ENCODE data around the gene SUMO3. TPM values are rescaled to one million over a fixed set of nuclear protein-coding genes. Genes with fewer than 3 reads are reported as not detected.
A peak's percentile ranks its signal among the peaks of the same experiment; 100 is the strongest.

The SUMO3 gene
- total RNA-seq, 1 experiment from 2014 or later = 70.3 TPM

DNA sequence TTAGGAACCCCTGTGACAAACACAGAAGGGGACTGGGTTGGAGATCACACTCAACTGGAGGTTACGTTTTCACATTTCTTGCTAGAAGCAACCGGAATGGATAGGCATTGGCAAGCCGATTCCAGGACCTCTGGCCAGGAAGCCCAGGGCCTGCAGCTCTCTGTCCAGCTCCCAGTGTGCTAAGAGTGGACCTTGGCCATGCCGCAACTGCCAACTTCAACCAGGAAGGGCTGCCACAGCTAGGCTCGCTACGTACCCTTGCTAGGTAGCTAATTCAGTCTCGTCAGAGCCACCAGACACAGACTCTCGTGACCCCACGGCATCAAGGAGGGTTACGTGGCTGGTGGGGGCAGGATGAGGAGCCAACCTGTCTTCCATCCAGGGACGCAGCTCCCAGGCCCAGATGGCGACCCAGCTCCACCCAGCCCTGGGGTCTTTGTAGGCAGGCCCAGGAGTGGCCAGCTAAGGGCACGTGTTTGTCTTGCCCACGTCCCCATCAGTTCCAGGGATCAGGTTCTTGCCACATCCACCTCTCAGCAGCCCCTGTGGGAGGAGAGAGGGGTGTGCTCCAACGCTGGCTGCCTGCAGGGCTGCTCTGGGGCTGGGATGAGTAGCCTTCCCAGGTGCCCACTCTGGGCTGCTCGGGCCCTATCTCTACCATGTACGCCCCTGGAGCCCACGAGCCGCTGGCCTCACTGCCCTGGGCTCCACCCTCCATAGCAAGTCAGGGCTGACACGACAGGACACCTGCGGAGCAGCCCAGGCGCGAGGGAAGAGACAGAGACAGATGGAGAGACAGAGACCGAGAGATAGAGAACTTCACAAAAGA, 55.4 kb downstream of the SUMO3 start:
- no peak overlapping the region for H3K4me3 ChIP-seq (ENCODE audit: low read length)
- H3K9ac ChIP-seq (ENCODE audit: low read length) = no peak overlapping the region
- no peak overlapping the region for H2AFZ ChIP-seq (ENCODE audit: low read length)
- no peaks in the 10 kb centered on the region for H3K79me2 ChIP-seq (ENCODE audit: low read length)
- no peak for DNase-seq
- peaks cover 11% of the 10 kb centered on the region; the same call in 1 of the 2 replicates for H4K20me1 ChIP-seq (ENCODE audit: insufficient read depth, low read depth, low read length)
- H3K27me3 ChIP-seq (ENCODE audit: low read length) = no peaks in the 10 kb centered on the region
- H3K4me1 ChIP-seq (ENCODE audit: low read length) = peaks cover 4% of the 10 kb centered on the region
- no peaks in the 10 kb centered on the region for H3K9me2 ChIP-seq (replicated peaks; ENCODE audit: insufficient read depth, low read length)
- no peak overlapping the region for H3K27ac ChIP-seq (ENCODE audit: low read length)
- H3K4me2 ChIP-seq (ENCODE audit: low read depth, low read length, poor library complexity, severe bottlenecking) = no peak overlapping the region
- no peaks in the 10 kb centered on the region for H3K9me3 ChIP-seq (ENCODE audit: low read length)
- no peaks in the 10 kb centered on the region for H3K36me3 ChIP-seq (ENCODE audit: insufficient read depth, low read length)

DNA sequence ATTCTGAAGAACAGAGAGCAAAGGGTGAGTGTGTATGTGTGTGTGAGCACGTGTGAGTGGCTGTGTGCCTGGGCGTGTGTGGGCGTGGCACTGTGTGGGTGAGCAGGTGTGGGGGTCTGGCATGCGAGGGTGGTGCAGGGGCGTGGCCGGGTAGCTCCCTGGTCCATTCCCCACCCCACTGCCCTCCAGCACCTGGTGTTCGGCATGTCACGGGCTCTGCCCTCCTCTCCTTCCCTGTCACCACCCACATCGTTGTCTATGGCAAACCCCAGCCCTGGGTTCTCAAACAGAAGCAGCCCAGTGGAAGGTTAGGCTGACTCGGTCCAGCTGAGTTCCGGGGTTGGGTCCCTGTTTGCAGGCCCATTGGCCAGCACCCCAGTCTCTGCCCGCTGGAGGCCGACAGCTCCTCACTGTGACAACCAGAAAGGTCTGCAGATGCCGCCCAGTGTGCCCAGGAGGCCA, 56.1 kb downstream of the SUMO3 start:
- Histone ChIP-seq H3K9ac (ENCODE audit: low read length) (no peak overlapping the region), H2AFZ (ENCODE audit: low read length) (no peak overlapping the region), H3K9me2 (replicated peaks; ENCODE audit: insufficient read depth, low read length) (no peaks in the 10 kb centered on the region), H4K20me1 (ENCODE audit: insufficient read depth, low read depth, low read length) (peaks cover 9% of the 10 kb centered on the region; the same call in 1 of the 2 replicates), H3K36me3 (ENCODE audit: insufficient read depth, low read length) (no peaks in the 10 kb centered on the region), H3K4me2 (ENCODE audit: low read depth, low read length, poor library complexity, severe bottlenecking) (no peak overlapping the region), H3K4me3 (ENCODE audit: low read length) (no peak overlapping the region), H3K9me3 (ENCODE audit: low read length) (no peaks in the 10 kb centered on the region), H3K27ac (ENCODE audit: low read length) (no peak overlapping the region), H3K27me3 (ENCODE audit: low read length) (no peaks in the 10 kb centered on the region), H3K79me2 (ENCODE audit: low read length) (no peaks in the 10 kb centered on the region), H3K4me1 (ENCODE audit: low read length) (peaks cover 4% of the 10 kb centered on the region)
- no peak for DNase-seq

DNA sequence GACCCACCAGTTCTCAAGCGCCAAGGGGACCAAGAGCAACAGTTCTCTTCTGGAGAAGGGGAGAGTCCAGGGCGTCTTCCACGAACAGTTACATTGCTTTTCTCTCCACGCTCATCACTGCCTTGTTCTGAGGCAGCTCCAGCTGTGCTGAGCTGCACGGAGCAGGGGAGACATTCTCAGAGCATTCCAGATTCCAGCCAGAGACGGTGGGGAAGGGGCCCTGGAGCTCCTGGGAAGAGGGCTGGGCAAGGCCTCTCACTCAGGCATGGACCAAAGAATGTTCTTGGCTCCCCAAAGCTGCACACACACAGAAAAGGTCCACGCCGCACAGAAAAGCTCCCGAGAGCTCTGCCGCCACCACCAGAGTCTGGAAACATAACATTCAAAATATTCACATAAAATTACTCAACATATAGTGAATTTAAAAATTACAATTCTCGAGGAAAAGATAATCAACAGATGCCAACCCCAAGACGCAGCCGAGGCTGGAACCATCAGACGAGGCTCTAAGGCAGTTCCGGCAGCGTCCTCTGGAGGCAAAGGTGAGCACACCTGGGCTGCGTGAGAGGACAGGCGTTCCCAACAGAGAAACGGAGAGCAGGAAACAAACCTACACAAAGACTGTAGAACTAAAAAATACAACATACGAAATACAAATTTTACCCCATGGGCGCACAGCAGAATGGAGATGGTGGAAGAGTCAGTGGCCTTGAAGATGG, 56.7 kb downstream of the SUMO3 start:
- no peaks in the 10 kb centered on the region for H3K36me3 ChIP-seq (ENCODE audit: insufficient read depth, low read length)
- H2AFZ ChIP-seq (ENCODE audit: low read length) = no peak overlapping the region
- no peaks in the 10 kb centered on the region for H3K79me2 ChIP-seq (ENCODE audit: low read length)
- peaks cover 9% of the 10 kb centered on the region; the same call in 1 of the 2 replicates for H4K20me1 ChIP-seq (ENCODE audit: insufficient read depth, low read depth, low read length)
- peaks cover 4% of the 10 kb centered on the region for H3K4me1 ChIP-seq (ENCODE audit: low read length)
- no peaks in the 10 kb centered on the region for H3K9me2 ChIP-seq (replicated peaks; ENCODE audit: insufficient read depth, low read length)
- H3K27me3 ChIP-seq (ENCODE audit: low read length) = no peaks in the 10 kb centered on the region
- no peak overlapping the region for H3K27ac ChIP-seq (ENCODE audit: low read length)
- no peak overlapping the region for H3K4me3 ChIP-seq (ENCODE audit: low read length)
- H3K4me2 ChIP-seq (ENCODE audit: low read depth, low read length, poor library complexity, severe bottlenecking) = no peak overlapping the region
- H3K9me3 ChIP-seq (ENCODE audit: low read length) = no peaks in the 10 kb centered on the region
- peak; percentile 57 for DNase-seq
- H3K9ac ChIP-seq (ENCODE audit: low read length) = no peak overlapping the region

DNA sequence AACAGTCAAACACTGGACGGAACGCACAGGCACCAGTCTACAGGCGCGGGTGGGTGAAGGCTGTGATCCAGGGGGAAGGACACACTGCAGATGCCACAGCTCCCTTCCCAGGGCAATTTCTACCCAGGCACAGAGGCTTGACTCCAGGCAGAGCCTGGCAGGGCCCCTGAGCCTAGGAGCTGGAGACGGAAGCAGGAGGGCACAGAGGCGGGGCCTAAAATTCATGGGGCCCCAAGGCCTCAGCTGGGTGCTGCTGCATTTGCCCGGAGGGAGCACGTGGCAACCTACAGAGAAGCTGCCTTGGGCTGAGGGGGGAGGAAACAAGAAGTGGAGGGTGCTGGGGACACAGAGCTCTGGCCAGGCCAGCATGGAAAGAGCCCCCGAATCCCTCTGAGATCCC, 57.5 kb downstream of the SUMO3 start:
- Histone ChIP-seq H3K27ac (ENCODE audit: low read length) (no peak overlapping the region), H3K9me3 (ENCODE audit: low read length) (no peaks in the 10 kb centered on the region), H3K4me2 (ENCODE audit: low read depth, low read length, poor library complexity, severe bottlenecking) (no peak overlapping the region), H3K9me2 (replicated peaks; ENCODE audit: insufficient read depth, low read length) (no peaks in the 10 kb centered on the region), H3K4me3 (ENCODE audit: low read length) (no peak overlapping the region), H3K79me2 (ENCODE audit: low read length) (no peaks in the 10 kb centered on the region), H3K27me3 (ENCODE audit: low read length) (no peaks in the 10 kb centered on the region), H3K36me3 (ENCODE audit: insufficient read depth, low read length) (no peaks in the 10 kb centered on the region), H3K4me1 (ENCODE audit: low read length) (no peaks in the 10 kb centered on the region), H3K9ac (ENCODE audit: low read length) (no peak overlapping the region), H2AFZ (ENCODE audit: low read length) (no peak overlapping the region), H4K20me1 (ENCODE audit: insufficient read depth, low read depth, low read length) (peaks cover 3% of the 10 kb centered on the region; the same call in 1 of the 2 replicates)
- no peak for DNase-seq

DNA sequence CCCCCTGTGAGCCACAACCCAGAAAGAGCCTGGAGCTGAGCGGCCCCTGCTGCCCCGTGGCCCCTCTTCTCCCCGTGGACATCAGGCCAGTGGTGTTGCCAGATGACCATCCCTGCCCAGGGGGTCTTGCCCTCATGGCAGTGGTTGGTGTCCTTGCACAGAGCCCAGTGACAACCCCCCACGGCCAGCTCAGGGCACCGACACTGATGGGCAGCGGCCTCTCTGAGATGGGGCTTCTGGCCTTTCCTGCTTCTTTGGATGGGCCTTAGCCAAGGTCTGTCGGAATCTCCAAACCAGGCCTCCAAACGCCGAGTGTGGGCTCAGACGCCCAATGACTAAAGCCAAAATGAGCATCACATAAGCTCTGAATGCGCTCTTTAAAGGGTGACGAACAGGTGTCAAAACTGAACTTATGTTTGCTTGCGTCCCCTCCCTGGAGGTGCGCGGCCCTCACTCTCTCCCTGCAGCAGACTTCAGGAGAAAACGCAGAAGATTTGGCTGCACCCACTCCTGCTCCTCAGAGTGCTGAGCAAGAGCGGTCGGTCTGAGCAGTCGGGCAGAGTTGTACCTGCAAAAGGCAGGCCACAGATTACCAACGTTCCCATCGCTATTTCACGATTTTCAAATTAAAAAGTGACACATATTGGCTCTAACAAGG, 58.1 kb downstream of the SUMO3 start:
- Histone ChIP-seq H3K9me3 (ENCODE audit: low read length) (no peaks in the 10 kb centered on the region), H3K9me2 (replicated peaks; ENCODE audit: insufficient read depth, low read length) (no peaks in the 10 kb centered on the region), H3K36me3 (ENCODE audit: insufficient read depth, low read length) (no peaks in the 10 kb centered on the region), H3K79me2 (ENCODE audit: low read length) (no peaks in the 10 kb centered on the region), H3K27me3 (ENCODE audit: low read length) (no peaks in the 10 kb centered on the region), H3K9ac (ENCODE audit: low read length) (no peak overlapping the region), H3K27ac (ENCODE audit: low read length) (no peak overlapping the region), H3K4me3 (ENCODE audit: low read length) (no peak overlapping the region), H4K20me1 (ENCODE audit: insufficient read depth, low read depth, low read length) (peaks cover 3% of the 10 kb centered on the region; the same call in 1 of the 2 replicates), H2AFZ (ENCODE audit: low read length) (no peak overlapping the region), H3K4me1 (ENCODE audit: low read length) (no peaks in the 10 kb centered on the region), H3K4me2 (ENCODE audit: low read depth, low read length, poor library complexity, severe bottlenecking) (no peak overlapping the region)
- DNase-seq = no peak

DNA sequence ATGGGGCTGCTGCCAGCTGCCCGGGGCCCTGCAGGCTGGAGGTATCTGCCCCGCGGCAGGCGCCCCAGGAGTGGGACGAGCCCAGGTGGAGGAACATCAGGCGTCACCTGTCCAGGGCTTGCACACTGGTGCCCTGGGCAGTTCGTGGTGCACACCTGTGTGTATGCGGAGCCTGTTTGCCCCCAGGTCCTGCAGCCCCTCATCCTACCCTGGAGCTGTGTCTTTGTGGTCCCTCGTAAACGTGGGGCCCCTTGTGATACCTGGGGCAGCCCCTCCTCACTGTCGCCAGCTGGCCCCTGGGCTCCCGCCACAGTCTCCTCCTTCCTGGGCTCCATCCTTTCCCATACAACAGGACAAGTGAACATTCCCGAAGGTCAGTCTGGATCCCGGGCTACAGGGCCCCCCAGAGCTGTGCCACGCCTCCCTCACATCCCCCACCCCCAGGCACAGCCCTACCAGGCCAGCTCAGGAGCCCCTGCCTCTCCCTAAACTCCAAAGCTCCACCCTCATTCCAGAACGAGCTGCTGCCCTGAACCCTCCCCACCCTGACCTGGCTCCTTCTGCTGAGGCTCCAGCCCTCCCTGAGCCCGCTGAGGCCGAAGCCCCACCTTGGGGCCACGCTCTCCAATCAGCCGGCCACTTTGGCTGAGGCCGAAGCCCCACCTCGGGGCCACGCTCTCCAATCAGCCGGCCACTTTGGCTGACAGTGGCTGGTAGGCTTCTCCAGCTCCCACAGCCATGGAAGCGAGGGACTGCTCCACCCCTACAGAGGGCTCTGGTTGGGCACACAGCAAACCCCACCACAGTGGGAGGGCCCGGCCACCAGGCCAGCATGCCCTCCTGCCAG, 58.9 kb downstream of the SUMO3 start:
- H3K9me3 ChIP-seq (ENCODE audit: low read length) = no peaks in the 10 kb centered on the region
- H3K4me3 ChIP-seq (ENCODE audit: low read length) = no peak overlapping the region
- H3K36me3 ChIP-seq (ENCODE audit: insufficient read depth, low read length) = no peaks in the 10 kb centered on the region
- H3K9ac ChIP-seq (ENCODE audit: low read length) = no peak overlapping the region
- no peaks in the 10 kb centered on the region for H3K9me2 ChIP-seq (replicated peaks; ENCODE audit: insufficient read depth, low read length)
- H3K27ac ChIP-seq (ENCODE audit: low read length) = no peak overlapping the region
- H3K4me1 ChIP-seq (ENCODE audit: low read length) = no peaks in the 10 kb centered on the region
- H2AFZ ChIP-seq (ENCODE audit: low read length) = no peak overlapping the region
- H3K79me2 ChIP-seq (ENCODE audit: low read length) = no peaks in the 10 kb centered on the region
- H3K27me3 ChIP-seq (ENCODE audit: low read length) = no peaks in the 10 kb centered on the region
- no peak overlapping the region for H3K4me2 ChIP-seq (ENCODE audit: low read depth, low read length, poor library complexity, severe bottlenecking)
- H4K20me1 ChIP-seq (ENCODE audit: insufficient read depth, low read depth, low read length) = peaks cover 3% of the 10 kb centered on the region; the same call in 1 of the 2 replicates
- DNase-seq = no peak

DNA sequence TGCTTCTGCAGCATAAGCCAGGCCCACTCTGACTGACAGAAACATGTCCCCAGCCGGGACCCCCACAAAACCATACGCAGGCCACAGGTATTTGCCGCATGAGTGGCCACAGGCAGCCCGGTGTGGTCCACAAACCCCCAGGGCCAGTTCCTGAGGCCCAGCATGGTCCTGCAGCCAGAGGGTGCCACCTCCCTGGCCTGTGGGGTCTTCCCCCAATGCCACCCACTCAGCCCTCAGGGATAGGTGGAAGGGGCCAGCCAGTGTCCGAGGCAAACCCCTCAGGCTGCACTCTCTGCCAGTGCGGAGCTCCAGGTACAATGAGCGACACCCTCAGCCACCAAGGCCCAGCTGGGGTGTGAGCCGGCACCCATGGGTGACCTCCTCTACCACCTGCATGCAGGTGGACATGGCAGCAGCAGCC, 59.7 kb downstream of the SUMO3 start:
- Histone ChIP-seq H3K9ac (ENCODE audit: low read length) (no peak overlapping the region), H3K4me2 (ENCODE audit: low read depth, low read length, poor library complexity, severe bottlenecking) (no peak overlapping the region), H3K4me3 (ENCODE audit: low read length) (no peak overlapping the region), H4K20me1 (ENCODE audit: insufficient read depth, low read depth, low read length) (peaks cover 3% of the 10 kb centered on the region; the same call in 1 of the 2 replicates), H3K27me3 (ENCODE audit: low read length) (no peaks in the 10 kb centered on the region), H3K9me2 (replicated peaks; ENCODE audit: insufficient read depth, low read length) (no peaks in the 10 kb centered on the region), H3K79me2 (ENCODE audit: low read length) (no peaks in the 10 kb centered on the region), H2AFZ (ENCODE audit: low read length) (no peak overlapping the region), H3K27ac (ENCODE audit: low read length) (no peak overlapping the region), H3K4me1 (ENCODE audit: low read length) (no peaks in the 10 kb centered on the region), H3K36me3 (ENCODE audit: insufficient read depth, low read length) (no peaks in the 10 kb centered on the region), H3K9me3 (ENCODE audit: low read length) (no peaks in the 10 kb centered on the region)
- DNase-seq = no peak

Measured in Karpas-422 (cell line).